Mucosa of gallbladder (tissue), 1 donor: ENCODE data around the gene MAGI2. TPM values are rescaled to one million over a fixed set of nuclear protein-coding genes. Genes with fewer than 3 reads are reported as not detected.
"Not testable (repeated sequence)": the region's sequence is repeated elsewhere in the genome, so short reads cannot be mapped to it uniquely, and the experiment has no call there.

ENCODE experiments used
- DNase-seq: peaks from one replicate; pipeline ENCODE4 v3.0.0-alpha.2; 2020; ENCODE audit warnings: low spot score
- total RNA-seq: library from RNA; stranded (reverse); gene quantifications from one replicate; pipeline ENCODE4 v1.2.1, GENCODE V29; 2021
- donor health status: DM: no; HTN: no; CAD: no.

Gene MAGI2
- total RNA-seq, 1 donor from 2014 or later = 10.6 TPM

DNA sequence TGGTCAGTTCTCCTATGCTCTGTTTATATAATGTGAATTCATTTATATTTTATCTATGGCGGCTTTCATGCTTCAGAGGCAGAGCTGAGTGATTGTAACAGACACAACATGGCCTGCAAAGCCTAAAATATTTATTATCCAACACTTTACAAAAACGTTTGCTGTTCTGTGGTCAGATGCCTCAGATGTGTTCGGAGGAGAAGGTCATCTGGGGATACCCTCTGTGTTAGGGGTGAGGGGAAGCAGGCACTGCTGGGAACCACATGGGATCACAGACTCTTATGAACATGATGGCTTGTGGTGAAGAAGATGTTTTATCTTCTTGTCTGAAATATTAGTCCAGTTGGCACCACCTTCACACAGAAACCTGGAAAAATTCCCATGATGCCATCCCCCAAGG lies 1451.4 kb downstream of the MAGI2 start:
- no peak for DNase-seq

DNA sequence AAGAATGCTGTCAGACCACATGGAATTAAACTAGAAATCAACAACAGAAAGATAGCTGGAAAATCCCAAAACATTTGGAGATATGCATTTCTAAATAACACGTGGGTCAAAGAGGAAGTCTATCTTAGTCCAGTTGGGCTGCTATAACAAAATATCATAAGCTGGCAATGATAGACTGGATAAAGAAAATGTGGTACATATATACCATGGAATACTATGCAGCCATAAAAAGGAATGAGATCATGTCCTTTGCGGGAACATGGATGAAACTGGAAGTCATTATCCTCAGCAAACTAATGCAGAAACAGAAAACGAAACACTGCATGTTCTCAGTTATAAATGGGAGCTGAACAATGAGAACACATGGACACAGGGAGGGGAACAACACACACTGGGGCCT lies 1454.3 kb downstream of the MAGI2 start:
- DNase-seq = not testable (repeated sequence)

DNA sequence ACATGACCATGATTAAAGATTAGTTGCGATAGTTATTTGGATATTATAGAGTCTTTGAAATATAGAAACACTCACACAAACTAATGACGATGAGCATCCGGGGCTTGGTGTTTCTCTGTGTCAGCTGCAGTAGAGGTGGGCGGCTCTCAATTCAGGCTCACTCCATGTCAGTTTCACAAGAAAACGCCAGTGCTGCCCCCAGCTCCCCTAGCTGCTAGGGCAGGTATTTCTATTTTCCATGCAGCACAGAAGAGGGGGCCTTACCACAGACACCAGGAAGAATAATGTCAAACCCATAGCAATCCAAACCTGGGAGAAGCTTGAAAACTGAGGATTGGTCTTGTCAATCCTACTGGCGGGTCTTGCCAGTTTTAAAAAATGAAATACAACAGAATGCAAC lies 1457.8 kb downstream of the MAGI2 start:
- no peak for DNase-seq

DNA sequence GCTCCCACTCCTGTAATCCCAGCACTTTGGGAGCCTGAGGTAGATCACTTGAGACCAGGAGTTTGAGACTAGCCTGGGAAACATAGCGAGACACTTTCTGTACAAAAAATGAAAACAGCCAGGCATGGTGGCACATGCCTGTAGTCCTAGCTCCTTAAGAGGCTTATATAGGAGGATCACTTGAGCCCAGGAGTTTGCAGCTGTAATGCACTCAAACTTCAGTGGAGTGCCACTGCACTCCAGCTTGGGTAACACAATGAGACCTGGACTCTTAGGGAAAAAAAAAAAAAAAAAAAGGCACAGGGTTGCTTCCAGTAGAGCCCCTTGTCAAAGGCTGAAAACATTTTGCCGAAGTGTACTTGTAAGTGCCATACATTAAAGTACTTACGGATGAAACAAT lies 1459.6 kb downstream of the MAGI2 start:
- no peak for DNase-seq

DNA sequence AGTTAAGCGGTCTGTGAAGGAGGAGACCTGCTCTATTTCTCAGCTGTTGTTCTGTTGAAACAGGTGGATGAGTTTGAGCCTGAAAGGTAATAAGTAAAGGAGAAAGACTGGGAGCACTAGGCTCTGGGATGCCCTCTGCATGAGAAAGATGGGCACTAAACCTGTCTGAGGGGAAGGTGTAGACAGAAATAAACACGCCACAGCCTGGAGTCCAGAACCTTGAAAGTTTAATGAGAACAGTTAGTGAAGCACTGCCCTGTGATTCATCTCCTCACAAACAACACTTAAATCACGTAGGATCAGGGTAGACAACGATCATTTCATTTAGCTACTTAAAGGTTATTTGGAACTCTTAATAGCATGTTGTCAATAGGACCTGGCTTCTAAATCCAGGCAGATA lies 1461.8 kb downstream of the MAGI2 start:
- no peak for DNase-seq

DNA sequence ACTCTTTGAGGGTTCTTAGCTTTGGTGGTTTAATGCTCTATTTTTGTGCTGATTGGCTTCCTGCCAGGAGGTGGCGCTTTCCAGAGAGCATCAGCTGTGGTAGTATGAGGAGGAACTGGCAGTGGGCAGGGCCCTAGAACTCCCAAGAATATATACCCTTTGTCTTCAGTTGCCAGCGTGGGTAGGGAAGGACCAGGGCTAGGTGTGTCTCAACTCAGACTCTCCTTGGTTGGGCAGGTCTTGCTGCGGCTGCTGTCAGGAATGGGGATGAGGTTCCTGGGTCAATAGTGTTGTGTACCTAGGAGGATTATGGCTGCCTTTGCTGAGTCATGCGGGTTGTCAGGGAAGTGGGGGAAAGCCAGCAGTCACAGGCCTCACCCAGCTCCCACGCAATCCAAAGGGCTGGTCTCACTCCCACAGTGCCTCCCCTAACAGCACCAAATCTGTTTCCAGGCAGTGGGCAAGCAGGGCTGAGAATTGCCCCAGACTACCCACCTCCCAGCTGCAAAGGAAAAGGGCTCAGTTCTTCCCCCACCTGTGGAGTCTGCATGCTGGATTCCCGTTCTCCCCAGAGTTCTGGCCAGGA lies 1463.4 kb downstream of the MAGI2 start:
- peak; percentile 29 for DNase-seq

DNA sequence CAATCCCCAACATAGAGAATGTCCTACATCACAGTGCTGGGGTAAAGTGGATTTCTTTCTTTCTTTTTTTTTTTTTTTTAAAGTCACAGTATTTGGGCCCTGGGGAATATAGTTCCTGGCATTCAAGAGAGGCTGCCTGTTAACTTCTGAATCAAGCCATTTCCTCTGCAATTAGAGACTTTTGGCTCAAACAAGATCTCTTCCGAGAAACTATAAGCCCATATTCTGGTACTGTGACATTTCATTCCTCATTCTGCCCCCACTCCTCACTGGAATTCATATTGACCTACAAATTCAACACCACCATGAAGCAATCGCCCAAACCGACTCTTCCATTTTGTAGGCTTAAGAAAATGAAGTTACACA lies 1467.5 kb downstream of the MAGI2 start:
- no peak for DNase-seq

DNA sequence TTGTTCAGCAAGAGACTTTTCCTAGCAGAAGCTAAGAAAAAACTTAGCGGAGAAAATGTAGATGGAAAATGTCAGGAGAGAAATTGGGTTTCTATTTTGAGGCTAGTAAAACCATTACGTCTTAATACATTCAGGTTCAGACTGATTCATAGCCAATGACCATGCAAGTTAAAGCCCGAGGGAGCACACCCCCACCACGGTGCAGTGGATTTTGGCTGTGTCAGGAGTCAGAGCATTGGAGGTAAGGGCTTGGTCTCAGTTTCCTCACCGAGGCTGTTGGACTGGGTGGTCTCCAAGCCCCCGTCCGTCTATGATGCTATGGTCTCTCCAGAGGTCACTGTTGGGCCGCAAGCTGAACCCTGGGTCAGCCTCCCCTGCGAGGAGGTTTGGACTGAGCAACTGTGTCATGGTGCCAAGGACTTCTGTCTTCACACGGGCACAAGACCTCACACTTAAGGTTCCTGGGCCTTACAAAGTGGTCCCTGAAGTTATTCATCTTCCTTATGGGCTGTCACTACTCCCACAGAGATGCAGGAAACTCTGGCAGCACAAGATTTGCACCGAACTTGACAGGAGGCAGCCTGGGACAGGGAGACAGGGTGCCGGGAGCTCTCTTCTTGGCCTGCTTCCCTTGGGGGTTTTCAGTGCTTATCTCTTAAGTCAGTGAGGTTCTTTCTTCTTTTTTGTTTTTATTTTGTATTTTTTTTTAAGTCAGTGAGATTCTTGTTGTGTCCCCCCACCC lies 1468.1 kb downstream of the MAGI2 start:
- no peak for DNase-seq

DNA sequence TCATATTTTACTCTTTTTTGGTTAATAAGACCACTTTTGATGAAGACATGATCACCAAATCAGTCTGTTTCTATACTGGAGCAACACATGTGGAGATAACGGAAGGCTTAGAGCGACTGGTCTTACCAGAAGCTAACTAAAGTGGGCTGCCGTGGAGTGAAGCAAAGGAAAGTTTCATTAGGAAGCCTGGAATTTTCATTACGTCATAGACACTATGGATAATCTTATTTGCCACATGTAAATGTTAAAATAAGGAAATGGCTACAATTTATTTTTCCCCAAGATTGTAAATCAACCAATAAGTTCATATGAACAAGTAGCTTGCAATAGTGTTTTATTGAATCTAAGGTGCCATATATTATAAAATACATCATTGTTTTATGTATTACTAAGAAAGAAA lies 1469.5 kb downstream of the MAGI2 start:
- DNase-seq = no peak

DNA sequence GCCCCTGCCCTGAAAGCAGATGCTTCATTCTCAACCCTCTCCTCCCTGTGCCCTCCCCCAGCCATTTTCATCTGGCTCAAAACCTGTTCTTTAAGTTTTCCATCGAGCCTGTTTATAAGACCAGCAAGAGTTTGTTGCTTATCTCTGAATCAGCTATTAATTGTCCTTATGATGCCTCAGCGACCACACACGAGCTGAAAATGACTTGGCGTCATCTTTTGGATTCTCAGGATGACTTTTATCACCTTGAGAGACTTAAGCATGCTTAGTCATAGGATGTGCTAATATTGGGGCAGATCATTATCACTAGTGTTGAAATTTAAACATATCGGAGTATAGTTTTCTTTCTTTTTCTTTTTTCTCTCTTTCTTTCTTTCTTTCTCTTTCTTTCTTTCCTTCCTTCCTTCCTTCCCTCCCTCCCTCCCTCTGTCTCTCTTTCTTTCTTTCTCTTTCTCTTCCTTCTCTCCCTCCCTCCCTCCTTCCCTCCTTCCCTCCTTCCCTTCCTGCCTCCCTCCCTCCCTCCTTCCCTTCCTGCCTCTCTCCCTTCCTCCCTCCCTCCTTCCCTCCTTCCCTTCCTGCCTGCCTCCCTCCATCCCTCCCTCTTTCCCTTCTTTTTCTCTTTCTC lies 1470.4 kb downstream of the MAGI2 start:
- no peak for DNase-seq

DNA sequence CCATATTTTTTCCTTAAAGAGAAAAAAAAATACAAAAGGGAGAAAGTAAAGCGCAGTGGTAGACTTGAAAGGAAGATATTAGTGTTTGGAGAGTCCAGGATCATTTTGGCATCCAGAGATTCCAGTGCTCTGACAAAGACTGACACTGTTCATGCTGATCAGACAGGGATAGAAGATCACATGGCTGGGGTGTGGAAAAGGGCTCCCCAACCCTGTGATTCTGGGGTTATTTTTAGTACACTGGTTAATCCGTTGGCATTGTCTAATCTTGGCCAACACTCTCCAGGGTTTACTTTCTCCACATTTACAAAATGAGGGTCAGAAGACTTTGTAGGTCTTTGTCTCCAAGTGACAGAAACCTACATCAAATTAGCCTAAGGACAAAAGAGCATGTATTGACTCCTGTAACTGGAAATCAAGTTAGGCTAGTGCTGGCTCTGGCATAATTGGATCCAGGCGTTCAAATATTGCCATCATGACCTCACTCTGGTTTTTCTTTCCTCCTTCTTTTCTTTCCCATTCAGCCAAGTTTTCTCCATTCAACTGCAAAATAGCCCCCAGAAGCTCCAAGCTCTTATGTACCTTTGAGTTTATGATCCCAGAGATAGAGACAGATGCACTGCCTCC lies 1473.3 kb downstream of the MAGI2 start:
- DNase-seq = no peak

DNA sequence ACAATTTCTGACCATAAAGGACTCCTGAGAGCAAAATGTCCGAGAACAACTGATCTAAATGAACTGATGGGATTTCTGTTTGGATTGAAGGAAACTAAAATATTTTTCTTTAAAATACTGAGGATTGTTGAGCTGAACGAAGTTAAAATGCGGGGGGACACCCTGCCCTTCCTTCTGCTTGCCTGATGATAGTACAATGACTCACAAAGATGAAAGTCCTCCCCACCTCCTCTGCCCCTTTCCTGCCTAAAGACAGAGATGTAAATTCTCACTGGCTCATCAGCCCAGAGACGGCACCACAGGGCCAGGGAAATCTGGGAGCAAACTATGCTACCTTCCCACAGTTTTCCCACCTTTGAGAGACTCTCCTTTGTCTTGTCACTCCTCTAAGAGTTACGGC lies 1474.2 kb downstream of the MAGI2 start:
- DNase-seq = no peak

DNA sequence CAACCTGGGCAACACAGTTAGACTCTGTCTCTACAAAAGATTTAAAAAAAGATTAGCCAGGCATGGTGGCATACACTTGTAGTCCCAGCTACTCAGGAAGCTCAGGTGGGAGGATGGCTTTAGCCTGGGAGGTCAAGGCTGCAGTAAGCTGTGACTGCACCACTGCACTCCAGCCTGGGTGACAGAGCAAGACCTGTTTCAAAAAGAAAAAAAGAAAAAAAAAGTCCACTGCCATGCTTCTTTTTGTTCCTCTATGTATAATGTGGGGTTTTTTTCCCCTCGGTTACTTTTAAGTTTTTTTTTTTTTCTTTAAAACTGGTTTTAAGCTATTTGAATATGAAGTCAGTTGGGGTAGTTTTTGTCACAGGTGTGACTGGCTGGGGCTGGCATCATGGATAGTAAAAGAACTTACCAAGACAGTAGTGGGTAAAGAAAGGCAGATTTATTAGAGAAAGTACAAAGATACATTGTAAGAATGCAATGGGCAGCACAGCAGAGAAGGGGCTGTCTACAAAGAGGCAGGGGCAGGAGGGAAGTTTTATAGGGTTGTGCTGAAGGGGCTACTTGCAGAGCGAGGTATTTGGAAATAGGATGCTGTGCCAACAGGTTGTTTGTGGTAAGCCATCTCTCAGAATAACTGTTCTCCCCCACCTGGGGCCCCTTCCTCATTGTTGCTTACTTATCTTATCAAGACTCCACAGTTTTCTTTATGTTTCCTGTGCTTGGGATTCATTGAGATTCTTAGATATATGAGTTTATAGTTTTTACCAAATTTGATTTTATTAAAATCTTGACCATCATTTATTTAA lies 1477.6 kb downstream of the MAGI2 start:
- no peak for DNase-seq

DNA sequence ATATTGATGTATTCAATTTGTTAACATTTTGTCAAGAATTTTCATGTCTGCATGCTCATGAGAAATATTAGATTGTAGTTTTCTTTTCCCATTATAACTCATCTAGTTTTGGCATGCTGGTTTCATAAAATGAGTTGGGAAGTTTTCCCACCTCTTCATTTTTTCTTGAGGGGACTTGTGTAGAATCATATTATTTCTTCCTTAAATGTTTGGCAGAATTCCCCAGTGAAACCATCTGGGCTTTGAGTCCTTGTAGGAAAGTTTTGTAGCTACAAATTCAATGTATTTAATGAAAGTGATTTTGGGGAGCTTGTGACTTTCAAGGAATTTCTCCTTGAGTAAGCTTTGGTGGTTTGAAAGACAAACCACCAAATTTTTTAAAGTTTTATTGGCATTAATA lies 1481.7 kb downstream of the MAGI2 start:
- no peak for DNase-seq

DNA sequence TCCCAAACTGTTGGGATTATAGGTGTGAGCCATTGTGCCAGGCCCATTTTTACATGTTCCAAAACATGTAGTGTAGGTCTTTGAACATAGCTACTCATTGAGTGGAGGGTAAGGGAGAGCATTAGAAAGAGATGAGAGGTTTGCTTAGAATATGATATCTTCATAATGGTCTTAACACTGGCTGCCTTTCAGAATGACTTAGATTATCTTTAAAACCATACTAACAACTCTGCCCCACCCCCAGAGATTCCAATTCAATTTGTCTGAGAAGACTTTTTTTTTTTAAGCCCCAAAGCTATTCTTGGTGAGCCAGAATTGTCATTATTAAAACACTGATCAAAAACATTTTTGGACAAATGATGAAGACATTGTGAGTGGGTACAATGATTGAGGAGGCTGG lies 1486.0 kb downstream of the MAGI2 start:
- no peak for DNase-seq
